Measurements from ENCODE around the gene PCYT1B.

GRCh38 chrX:24590111-24590510, 57.0 kb downstream of the PCYT1B start:
- no peak for TF ChIP-seq CTCF (IDR thresholded peaks at IDR 0.05; ENCODE audit: low read depth, low read length)
- no peak for TF ChIP-seq POLR2A (IDR thresholded peaks at IDR 0.05; ENCODE audit: extremely low read depth, insufficient read length)
- no peak for TF ChIP-seq MYC (IDR thresholded peaks at IDR 0.05; ENCODE audit: low read depth, low read length)
- no peak for TF ChIP-seq MAX (IDR thresholded peaks at IDR 0.05; ENCODE audit: low read depth, low read length)

Measured in NB4 (cell line).